Measurements from ENCODE around the gene PGF.

GRCh38 chr14:74942608-74943007 lies 12.8 kb downstream of the PGF start:
- TF ChIP-seq CTCF (IDR thresholded peaks at IDR 0.05) (no peak), POLR2A (IDR thresholded peaks at IDR 0.05) (no peak)

Data from transverse colon (tissue), 3 donors.